ENCODE data around the gene TGIF2. TPM values are rescaled to one million over a fixed set of nuclear protein-coding genes. Genes with fewer than 3 reads are reported as not detected.

Gene TGIF2
- total and polyA plus RNA-seq, 9 of the 15 experiments (the other 6 are each of a cell fraction or from before 2014, with no cell fraction given) = 6.8 to 27.8 (median 15.7) TPM

DNA sequence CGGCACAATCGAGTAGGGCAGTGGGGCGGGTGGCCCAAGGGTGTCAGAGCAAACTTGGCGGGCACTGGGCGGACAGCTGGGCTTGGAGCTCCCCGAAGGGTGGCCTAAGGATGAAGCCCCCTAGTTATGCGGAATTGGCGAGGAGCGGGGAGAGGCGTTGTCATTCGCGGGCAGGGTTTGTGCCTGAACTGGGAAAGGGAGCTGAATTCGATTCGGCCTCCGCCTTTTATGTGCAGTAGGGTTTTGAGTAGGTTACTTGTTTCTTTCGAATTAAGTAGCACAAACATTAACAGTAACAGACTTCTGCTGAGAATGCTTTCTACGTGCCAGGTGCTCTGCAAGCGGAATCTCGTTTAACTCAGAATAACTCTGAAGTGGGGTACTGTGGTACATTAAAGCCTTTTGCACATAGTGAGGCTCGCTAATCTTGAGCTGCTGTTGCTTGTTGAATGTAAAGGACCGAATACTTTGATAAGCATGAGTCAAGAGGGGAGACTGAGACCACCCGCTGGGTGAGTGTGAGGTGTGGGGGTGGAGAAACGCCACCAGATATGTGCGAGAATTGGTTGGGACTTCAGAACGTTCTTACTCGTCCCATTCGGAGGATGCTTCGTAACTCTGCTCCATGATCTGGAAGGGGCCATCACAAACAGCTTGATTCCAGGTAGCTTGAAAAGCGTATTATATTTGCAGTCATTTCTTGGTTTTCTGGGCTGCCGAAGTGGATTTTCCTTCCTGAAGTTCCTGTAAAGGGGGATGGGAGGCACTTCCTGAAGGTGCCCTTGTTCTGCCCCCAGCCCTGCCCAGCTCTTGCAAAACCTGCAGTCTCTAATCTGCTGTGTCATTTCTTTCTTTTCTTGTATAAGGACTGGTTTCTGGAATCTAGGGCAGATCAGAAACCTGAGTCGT lies 33.0 kb downstream of the TGIF2 start (continued):
- TF ChIP-seq ZFP36 (IDR thresholded peaks at IDR 0.05; ENCODE audit: low read depth, low read length, partially characterized antibody) (no peak), NFIC (IDR thresholded peaks at IDR 0.05) (no peak), SRSF3 (IDR thresholded peaks at IDR 0.05; ENCODE audit: insufficient read depth, low read length) (no peak), MBD2 (IDR thresholded peaks at IDR 0.05; ENCODE audit: borderline replicate concordance, low read depth) (no peak), BCOR (IDR thresholded peaks at IDR 0.05) (no peak), NFATC3 (IDR thresholded peaks at IDR 0.05) (no peak), ETV5 (CRISPR knock-in tag; IDR thresholded peaks at IDR 0.05; ENCODE audit: low read depth) (no peak), BRF1 (IDR thresholded peaks at IDR 0.05; ENCODE audit: borderline replicate concordance, extremely low read depth, insufficient read length) (no peak), ZNF140 (CRISPR knock-in tag; IDR thresholded peaks at IDR 0.05) (no peak), ZNF584 (CRISPR knock-in tag; IDR thresholded peaks at IDR 0.05; ENCODE audit: low read depth) (no peak), ZNF184 (CRISPR knock-in tag; IDR thresholded peaks at IDR 0.05) (no peak), ZNF165 (CRISPR knock-in tag; IDR thresholded peaks at IDR 0.05; ENCODE audit: borderline replicate concordance) (no peak), BRCA1 (IDR thresholded peaks at IDR 0.05) (no peak), BRCA1 (CRISPR knock-in tag; IDR thresholded peaks at IDR 0.05) (no peak), CHD1 (IDR thresholded peaks at IDR 0.05; ENCODE audit: low read length) (peak; percentile 61), ZNF780A (CRISPR knock-in tag; IDR thresholded peaks at IDR 0.05) (no peak), SRSF9 (IDR thresholded peaks at IDR 0.05; ENCODE audit: borderline replicate concordance, low read depth, low read length) (no peak), DDX20 (tag; IDR thresholded peaks at IDR 0.05; ENCODE audit: low read depth) (no peak), ZNF785 (CRISPR knock-in tag; IDR thresholded peaks at IDR 0.05) (no peak), FOXP1 (CRISPR knock-in tag; IDR thresholded peaks at IDR 0.05) (no peak), RCOR1 (IDR thresholded peaks at IDR 0.05; ENCODE audit: borderline replicate concordance in 1 of 2, low read depth in 2 of 2, low read length in 2 of 2) (no peak), SETDB1 (IDR thresholded peaks at IDR 0.05; ENCODE audit: low read length) (no peak), BCL6 (CRISPR knock-in tag; IDR thresholded peaks at IDR 0.05) (no peak), MTA3 (IDR thresholded peaks at IDR 0.05; ENCODE audit: borderline replicate concordance) (no peak)
- TF ChIP-seq, protein P1, sequence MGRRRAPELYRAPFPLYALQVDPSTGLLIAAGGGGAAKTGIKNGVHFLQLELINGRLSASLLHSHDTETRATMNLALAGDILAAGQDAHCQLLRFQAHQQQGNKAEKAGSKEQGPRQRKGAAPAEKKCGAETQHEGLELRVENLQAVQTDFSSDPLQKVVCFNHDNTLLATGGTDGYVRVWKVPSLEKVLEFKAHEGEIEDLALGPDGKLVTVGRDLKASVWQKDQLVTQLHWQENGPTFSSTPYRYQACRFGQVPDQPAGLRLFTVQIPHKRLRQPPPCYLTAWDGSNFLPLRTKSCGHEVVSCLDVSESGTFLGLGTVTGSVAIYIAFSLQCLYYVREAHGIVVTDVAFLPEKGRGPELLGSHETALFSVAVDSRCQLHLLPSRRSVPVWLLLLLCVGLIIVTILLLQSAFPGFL (CRISPR knock-in tag; IDR thresholded peaks at IDR 0.05) = no peak
- TF ChIP-seq, protein P2, sequence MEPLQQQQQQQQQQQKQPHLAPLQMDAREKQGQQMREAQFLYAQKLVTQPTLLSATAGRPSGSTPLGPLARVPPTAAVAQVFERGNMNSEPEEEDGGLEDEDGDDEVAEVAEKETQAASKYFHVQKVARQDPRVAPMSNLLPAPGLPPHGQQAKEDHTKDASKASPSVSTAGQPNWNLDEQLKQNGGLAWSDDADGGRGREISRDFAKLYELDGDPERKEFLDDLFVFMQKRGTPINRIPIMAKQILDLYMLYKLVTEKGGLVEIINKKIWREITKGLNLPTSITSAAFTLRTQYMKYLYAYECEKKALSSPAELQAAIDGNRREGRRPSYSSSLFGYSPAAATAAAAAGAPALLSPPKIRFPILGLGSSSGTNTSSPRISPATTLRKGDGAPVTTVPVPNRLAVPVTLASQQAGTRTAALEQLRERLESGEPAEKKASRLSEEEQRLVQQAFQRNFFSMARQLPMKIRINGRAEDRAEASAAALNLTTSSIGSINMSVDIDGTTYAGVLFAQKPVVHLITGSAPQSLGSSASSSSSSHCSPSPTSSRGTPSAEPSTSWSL (CRISPR knock-in tag; IDR thresholded peaks at IDR 0.05; ENCODE audit: borderline replicate concordance) = no peak
- TF ChIP-seq, protein P3, sequence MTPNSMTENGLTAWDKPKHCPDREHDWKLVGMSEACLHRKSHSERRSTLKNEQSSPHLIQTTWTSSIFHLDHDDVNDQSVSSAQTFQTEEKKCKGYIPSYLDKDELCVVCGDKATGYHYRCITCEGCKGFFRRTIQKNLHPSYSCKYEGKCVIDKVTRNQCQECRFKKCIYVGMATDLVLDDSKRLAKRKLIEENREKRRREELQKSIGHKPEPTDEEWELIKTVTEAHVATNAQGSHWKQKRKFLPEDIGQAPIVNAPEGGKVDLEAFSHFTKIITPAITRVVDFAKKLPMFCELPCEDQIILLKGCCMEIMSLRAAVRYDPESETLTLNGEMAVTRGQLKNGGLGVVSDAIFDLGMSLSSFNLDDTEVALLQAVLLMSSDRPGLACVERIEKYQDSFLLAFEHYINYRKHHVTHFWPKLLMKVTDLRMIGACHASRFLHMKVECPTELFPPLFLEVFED (CRISPR knock-in tag; conservative IDR thresholded peaks at IDR 0.05) = no peak

Measured in K562 (cell line).